ENCODE results near the gene MAP3K4.

GRCh38 chr6:161107779-161108730 lies 116.5 kb downstream of the MAP3K4 start:
- TF ChIP-seq, protein P1, sequence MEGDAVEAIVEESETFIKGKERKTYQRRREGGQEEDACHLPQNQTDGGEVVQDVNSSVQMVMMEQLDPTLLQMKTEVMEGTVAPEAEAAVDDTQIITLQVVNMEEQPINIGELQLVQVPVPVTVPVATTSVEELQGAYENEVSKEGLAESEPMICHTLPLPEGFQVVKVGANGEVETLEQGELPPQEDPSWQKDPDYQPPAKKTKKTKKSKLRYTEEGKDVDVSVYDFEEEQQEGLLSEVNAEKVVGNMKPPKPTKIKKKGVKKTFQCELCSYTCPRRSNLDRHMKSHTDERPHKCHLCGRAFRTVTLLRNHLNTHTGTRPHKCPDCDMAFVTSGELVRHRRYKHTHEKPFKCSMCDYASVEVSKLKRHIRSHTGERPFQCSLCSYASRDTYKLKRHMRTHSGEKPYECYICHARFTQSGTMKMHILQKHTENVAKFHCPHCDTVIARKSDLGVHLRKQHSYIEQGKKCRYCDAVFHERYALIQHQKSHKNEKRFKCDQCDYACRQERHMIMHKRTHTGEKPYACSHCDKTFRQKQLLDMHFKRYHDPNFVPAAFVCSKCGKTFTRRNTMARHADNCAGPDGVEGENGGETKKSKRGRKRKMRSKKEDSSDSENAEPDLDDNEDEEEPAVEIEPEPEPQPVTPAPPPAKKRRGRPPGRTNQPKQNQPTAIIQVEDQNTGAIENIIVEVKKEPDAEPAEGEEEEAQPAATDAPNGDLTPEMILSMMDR (IDR thresholded peaks at IDR 0.05) = no peak
- TF ChIP-seq POLR2A (IDR thresholded peaks at IDR 0.05) = no peak

Data from Peyer's patch (tissue), 4 donors.